HCT116 (cell line): ENCODE data around the gene ATG2B. TPM values are rescaled to one million over a fixed set of nuclear protein-coding genes. Genes with fewer than 3 reads are reported as not detected.

Source experiments
- ATAC-seq: fragments of 200-7000 bp; cut with Tn5 transposase; 2 replicates; pipeline ENCODE4 v1.9.1; 2020; ENCODE audit warnings: mild to moderate bottlenecking, moderate library complexity
- BruUV-seq: library from RNA; stranded (reverse); fragments of 400-500 nt; replicated peaks from 2 replicates; lab custom pipeline; 2021; lab: Mats Ljungman, UMichigan
- CTCF ChIA-PET: fragments of 300-600 bp; sonication (Branson Sonifier 250); formaldehyde crosslinking; loops from one replicate; lab custom pipeline; 2021; ENCODE audit warnings: antibody characterized with exemption; lab: Charles Lee
- POLR2A ChIA-PET: fragments of 300-600, 350-600 bp; sonication (Branson Sonifier 250); formaldehyde crosslinking; loops from one replicate; lab custom pipeline; 2021; ENCODE audit warnings: antibody characterized with exemption; lab: Charles Lee
- RAD21 ChIA-PET, 2 experiments: fragments of 300-600 bp; sonication (Branson Sonifier 250); formaldehyde crosslinking; loops; one replicate each; lab custom pipeline; 2023; ENCODE audit warnings: low total read pairs in 2 of 2; ENCODE audit not compliant: uncharacterized antibody in 2 of 2, unreplicated experiment in 2 of 2, low non-redundant PET in 1 of 2; lab: Charles Lee
- DNase-seq: peaks from one replicate; pipeline ENCODE4 v3.0.0-alpha.2; 2010; ENCODE audit warnings: low read depth, low spot score
- H2AFZ ChIP-seq: fragments of 200-600 bp; shearing (Covaris generic), sonication (generic); 2 replicates; pipeline ENCODE4 v1.6.1; 2017; ENCODE audit warnings: low read depth, mixed run types, mixed read lengths, antibody characterized with exemption, low read length; ENCODE audit not compliant: poor library complexity, severe bottlenecking
- H3K27ac ChIP-seq: 2 replicates; pipeline ENCODE4 v1.5.1; 2012; ENCODE audit warnings: low read depth, low read length
- H3K27me3 ChIP-seq: fragments of 200-600 bp; sonication (generic); 2 replicates; pipeline ENCODE4 v1.6.1; 2016; ENCODE audit warnings: mixed run types, low read length, mixed read lengths; ENCODE audit not compliant: insufficient read depth
- H3K36me3 ChIP-seq, 2 experiments: fragments of 200-500 bp in 1 of 2; fragments of 200-600 bp in 1 of 2; sonication (Bioruptor generic) in 1 of 2; sonication (generic) in 1 of 2; 2 replicates each; pipeline versions ENCODE4 v1.5.1 to v1.6.1; 2014 to 2016; ENCODE audit warnings: low read length in 2 of 2, inconsistent platforms in 1 of 2, mixed read lengths in 1 of 2, mixed run types in 1 of 2; ENCODE audit not compliant: insufficient read depth in 2 of 2, control insufficient read depth in 1 of 2
- H3K4me1 ChIP-seq, 2 experiments: fragments of 200-600 bp in 1 of 2; sonication (generic) in 1 of 2; 2 replicates each; pipeline versions ENCODE4 v1.5.1 to v1.6.1; 2012 to 2017; ENCODE audit warnings: low read length in 2 of 2, inconsistent platforms in 1 of 2, mild to moderate bottlenecking in 1 of 2, mixed read lengths in 1 of 2, mixed run types in 1 of 2, moderate library complexity in 1 of 2; ENCODE audit not compliant: insufficient read depth in 2 of 2, control insufficient read depth in 1 of 2
- H3K4me2 ChIP-seq: fragments of 200-600 bp; sonication (generic); 2 replicates; pipeline ENCODE4 v1.6.1; 2017; ENCODE audit warnings: mixed run types, low read length, mixed read lengths
- H3K4me3 ChIP-seq, 2 experiments: fragments of 200-600 bp in 1 of 2; sonication (generic) in 1 of 2; replicated peaks in 1 of 2; 2 replicates each; pipeline ENCODE4 v1.5.1; 2011 to 2016; ENCODE audit warnings: low read length in 2 of 2, control low read depth in 1 of 2, low read depth in 1 of 2, mild to moderate bottlenecking in 1 of 2, mixed read lengths in 1 of 2, mixed run types in 1 of 2
- H3K79me2 ChIP-seq: fragments of 200-600 bp; sonication (generic); 2 replicates; pipeline ENCODE4 v1.6.1; 2017; ENCODE audit warnings: mild to moderate bottlenecking, mixed run types, low read length, moderate library complexity, mixed read lengths; ENCODE audit not compliant: insufficient read depth
- H3K9ac ChIP-seq: fragments of 200-600 bp; sonication (generic); 2 replicates; pipeline ENCODE4 v1.6.1; 2016; ENCODE audit warnings: low read length, mixed read lengths
- H3K9me2 ChIP-seq: fragments of 200-600 bp; sonication (generic), shearing (Covaris generic); 2 replicates; pipeline ENCODE4 v1.6.1; 2017; ENCODE audit warnings: mixed run types, mild to moderate bottlenecking, moderate library complexity; ENCODE audit not compliant: insufficient read depth
- H3K9me3 ChIP-seq, 2 experiments: fragments of 200-500 bp in 1 of 2; fragments of 200-600 bp in 1 of 2; sonication (Bioruptor generic) in 1 of 2; sonication (generic) in 1 of 2; 2 replicates each; pipeline ENCODE4 v1.6.1; 2014 to 2017; ENCODE audit warnings: low read length in 2 of 2, mixed read lengths in 2 of 2, inconsistent platforms in 1 of 2, low read depth in 1 of 2, mild to moderate bottlenecking in 1 of 2, mixed run types in 1 of 2, moderate library complexity in 1 of 2; ENCODE audit not compliant: control insufficient read depth in 1 of 2, insufficient read depth in 1 of 2
- H4K20me1 ChIP-seq: fragments of 200-600 bp; sonication (generic), shearing (Covaris generic); 2 replicates; pipeline ENCODE4 v1.6.1; 2017; ENCODE audit warnings: mixed run types, mild to moderate bottlenecking, moderate library complexity; ENCODE audit not compliant: insufficient read depth
- CBX3 ChIP-seq: IDR thresholded peaks from 2 replicates; pipeline ENCODE4 v1.6.1; 2012; ENCODE audit warnings: low read depth
- CEBPB ChIP-seq: IDR thresholded peaks from 2 replicates; pipeline ENCODE4 v1.6.1; 2012; ENCODE audit warnings: low read depth
- EGR1 ChIP-seq: IDR thresholded peaks from 2 replicates; pipeline ENCODE4 v1.6.1; 2012; ENCODE audit warnings: low read depth
- ELF1 ChIP-seq: IDR thresholded peaks from 2 replicates; pipeline ENCODE4 v1.6.1; 2012; ENCODE audit warnings: low read depth, borderline replicate concordance
- EZH2 ChIP-seq: fragments of 200-600 bp; sonication (generic); IDR thresholded peaks from 2 replicates; pipeline ENCODE4 v1.6.1; 2017; ENCODE audit warnings: antibody characterized with exemption, mixed run types
- EZH2phosphoT487 ChIP-seq: fragments of 200-600 bp; IDR thresholded peaks from 2 replicates; pipeline ENCODE4 v1.6.1; 2018; ENCODE audit warnings: antibody characterized with exemption, borderline replicate concordance
- FOSL1 ChIP-seq: IDR thresholded peaks from 2 replicates; pipeline ENCODE4 v1.6.1; 2012; ENCODE audit warnings: low read depth
- RAD21 ChIP-seq: IDR thresholded peaks from 2 replicates; pipeline ENCODE4 v1.6.1; 2012; ENCODE audit warnings: low read depth, mild to moderate bottlenecking
- SP1 ChIP-seq: IDR thresholded peaks from 2 replicates; pipeline ENCODE4 v1.6.1; 2012; ENCODE audit warnings: low read depth
- YY1 ChIP-seq: IDR thresholded peaks from 2 replicates; pipeline ENCODE4 v1.6.1; 2011; ENCODE audit warnings: low read length, low read depth, moderate library complexity, mild to moderate bottlenecking; ENCODE audit not compliant: insufficient replicate concordance; ENCODE audit errors: extremely low read depth
- ZFX ChIP-seq: fragments of 450-650 bp; IDR thresholded peaks from 2 replicates; pipeline ENCODE4 v1.6.1; 2017
- ZNF274 ChIP-seq: fragments of 200-500 bp; sonication (Bioruptor generic); IDR thresholded peaks from 2 replicates; pipeline ENCODE4 v1.6.1; 2014; ENCODE audit warnings: mild to moderate bottlenecking, low read depth, low read length, inconsistent platforms
- intact Hi-C: fragments of 100-400 bp; cut with micrococcal nuclease; formaldehyde crosslinking; loops from 2 replicates; pipeline ENCODE4 v1.10.0; 2022
- total RNA-seq: library from RNA; stranded (reverse); gene quantifications from one replicate; pipeline ENCODE4 v1.2.1, GENCODE V29; 2021; ENCODE audit not compliant: unreplicated experiment
- TF ChIP-seq, protein P1 (sequence below): IDR thresholded peaks from 2 replicates; pipeline ENCODE4 v1.6.1; 2011; ENCODE audit warnings: mild to moderate bottlenecking, low read length, moderate library complexity; ENCODE audit not compliant: insufficient replicate concordance; ENCODE audit errors: extremely low read depth
- TF ChIP-seq, protein P2 (sequence below): IDR thresholded peaks from 2 replicates; pipeline ENCODE4 v1.6.1; 2012
- TF ChIP-seq, protein P3 (sequence below): IDR thresholded peaks from 2 replicates; pipeline ENCODE4 v1.6.1; 2012
- TF ChIP-seq, protein P4 (sequence below), 3 experiments: fragments of 200-600 bp in 1 of 3; sonication (generic) in 1 of 3; IDR thresholded peaks in 2 of 3; conservative IDR thresholded peaks in 1 of 3; 2 replicates each; pipeline ENCODE4 v1.5.1; 2012 to 2017; ENCODE audit warnings: low read depth in 2 of 3, low read length in 2 of 3, antibody characterized with exemption in 1 of 3, borderline replicate concordance in 1 of 3, control low read depth in 1 of 3, mild to moderate bottlenecking in 1 of 3, mixed read lengths in 1 of 3, mixed run types in 1 of 3, moderate library complexity in 1 of 3; ENCODE audit not compliant: insufficient read depth in 1 of 3

Gene ATG2B
- total RNA-seq, 1 experiment from 2014 or later, result 6.4 TPM

DNA sequence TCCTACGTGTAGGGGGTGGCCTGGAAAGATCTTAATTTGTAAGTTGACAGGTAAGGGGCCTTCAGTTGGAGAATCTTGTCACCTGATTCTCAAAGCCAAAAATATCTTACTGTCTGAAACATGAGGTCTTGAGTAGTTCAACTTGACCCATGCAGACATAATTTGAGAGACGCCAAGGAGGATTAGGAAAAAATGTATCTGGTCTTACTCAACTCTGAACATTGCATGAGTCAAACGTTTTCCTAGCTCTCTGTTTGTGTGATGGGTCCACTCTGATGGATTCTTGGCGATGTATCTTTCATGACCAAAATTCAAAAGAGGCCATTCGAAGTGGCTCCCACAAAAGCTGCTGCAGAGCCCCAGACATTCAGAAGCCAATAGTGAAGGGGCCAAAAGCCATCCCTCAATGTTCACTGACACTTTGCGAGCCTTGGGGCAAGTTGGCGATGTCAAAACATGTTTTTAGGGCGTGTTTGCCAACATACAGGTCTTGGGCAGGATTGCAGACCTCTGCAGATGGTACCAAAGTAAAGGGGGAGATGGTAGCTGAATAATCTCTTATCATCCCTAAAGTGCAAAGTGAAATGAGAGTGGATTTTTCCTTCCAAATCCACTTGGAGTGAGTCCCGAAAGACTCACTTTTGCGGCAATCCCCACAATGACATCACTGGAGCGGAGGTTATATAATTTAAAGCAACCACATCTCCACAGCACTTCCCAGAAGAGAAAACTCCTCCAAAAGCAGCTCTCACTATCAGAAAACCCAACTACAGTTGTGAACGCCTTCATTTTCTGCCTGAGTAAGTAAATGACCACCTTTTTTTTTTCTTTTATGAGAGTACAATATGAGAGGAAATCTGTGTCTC lies 107.4 kb downstream of the ATG2B start, which contains the start of gene BDKRB1:
Gene BDKRB1 (plus strand): TSS at position 710 of the 866 bp plus-strand sequence. CDS start 7,473 bp downstream, outside the sequence.
- Histone ChIP-seq H3K4me2 (no peak within 1 kb of the TSS), H3K9ac (no peak within 1 kb of the TSS), H3K27ac (no peak within 1 kb of the TSS), H2AFZ (no peak within 1 kb of the TSS), H3K9me2 (no peaks in the 10 kb centered on the region), H3K79me2 (no peaks in the 10 kb centered on the region), H3K9me3 (no peaks in the 10 kb centered on the region), H3K27me3 (peaks cover 34% of the 10 kb centered on the region), H3K36me3 (no peaks in the 10 kb centered on the region), H4K20me1 (no peaks in the 10 kb centered on the region), H3K4me3 (no peak within 1 kb of the TSS), H3K4me1 (peaks cover 0 to 8% of the 10 kb centered on the region in 2 experiments; a peak in 1 of 4 replicates)
- POLR2A ChIA-PET, result no interaction called here
- no peak for ATAC-seq
- CTCF ChIA-PET, result no interaction called here
- no peak for TF ChIP-seq ZFX
- TF ChIP-seq, protein P1, sequence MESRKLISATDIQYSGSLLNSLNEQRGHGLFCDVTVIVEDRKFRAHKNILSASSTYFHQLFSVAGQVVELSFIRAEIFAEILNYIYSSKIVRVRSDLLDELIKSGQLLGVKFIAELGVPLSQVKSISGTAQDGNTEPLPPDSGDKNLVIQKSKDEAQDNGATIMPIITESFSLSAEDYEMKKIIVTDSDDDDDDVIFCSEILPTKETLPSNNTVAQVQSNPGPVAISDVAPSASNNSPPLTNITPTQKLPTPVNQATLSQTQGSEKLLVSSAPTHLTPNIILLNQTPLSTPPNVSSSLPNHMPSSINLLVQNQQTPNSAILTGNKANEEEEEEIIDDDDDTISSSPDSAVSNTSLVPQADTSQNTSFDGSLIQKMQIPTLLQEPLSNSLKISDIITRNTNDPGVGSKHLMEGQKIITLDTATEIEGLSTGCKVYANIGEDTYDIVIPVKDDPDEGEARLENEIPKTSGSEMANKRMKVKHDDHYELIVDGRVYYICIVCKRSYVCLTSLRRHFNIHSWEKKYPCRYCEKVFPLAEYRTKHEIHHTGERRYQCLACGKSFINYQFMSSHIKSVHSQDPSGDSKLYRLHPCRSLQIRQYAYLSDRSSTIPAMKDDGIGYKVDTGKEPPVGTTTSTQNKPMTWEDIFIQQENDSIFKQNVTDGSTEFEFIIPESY, result no peak
- no peak for TF ChIP-seq RAD21
- no peak for TF ChIP-seq ZNF274
- no peak for TF ChIP-seq CBX3
- TF ChIP-seq ELF1, result no peak
- TF ChIP-seq, protein P2, sequence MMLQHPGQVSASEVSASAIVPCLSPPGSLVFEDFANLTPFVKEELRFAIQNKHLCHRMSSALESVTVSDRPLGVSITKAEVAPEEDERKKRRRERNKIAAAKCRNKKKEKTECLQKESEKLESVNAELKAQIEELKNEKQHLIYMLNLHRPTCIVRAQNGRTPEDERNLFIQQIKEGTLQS, result no peak
- TF ChIP-seq CEBPB, result no peak
- TF ChIP-seq, protein P3, sequence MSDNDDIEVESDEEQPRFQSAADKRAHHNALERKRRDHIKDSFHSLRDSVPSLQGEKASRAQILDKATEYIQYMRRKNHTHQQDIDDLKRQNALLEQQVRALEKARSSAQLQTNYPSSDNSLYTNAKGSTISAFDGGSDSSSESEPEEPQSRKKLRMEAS, result no peak
- no peak for TF ChIP-seq SP1
- TF ChIP-seq EGR1, result no peak
- TF ChIP-seq EZH2phosphoT487, result no peak
- TF ChIP-seq YY1, result no peak
- TF ChIP-seq EZH2, result no peak
- no peak for TF ChIP-seq FOSL1
- TF ChIP-seq, protein P4, sequence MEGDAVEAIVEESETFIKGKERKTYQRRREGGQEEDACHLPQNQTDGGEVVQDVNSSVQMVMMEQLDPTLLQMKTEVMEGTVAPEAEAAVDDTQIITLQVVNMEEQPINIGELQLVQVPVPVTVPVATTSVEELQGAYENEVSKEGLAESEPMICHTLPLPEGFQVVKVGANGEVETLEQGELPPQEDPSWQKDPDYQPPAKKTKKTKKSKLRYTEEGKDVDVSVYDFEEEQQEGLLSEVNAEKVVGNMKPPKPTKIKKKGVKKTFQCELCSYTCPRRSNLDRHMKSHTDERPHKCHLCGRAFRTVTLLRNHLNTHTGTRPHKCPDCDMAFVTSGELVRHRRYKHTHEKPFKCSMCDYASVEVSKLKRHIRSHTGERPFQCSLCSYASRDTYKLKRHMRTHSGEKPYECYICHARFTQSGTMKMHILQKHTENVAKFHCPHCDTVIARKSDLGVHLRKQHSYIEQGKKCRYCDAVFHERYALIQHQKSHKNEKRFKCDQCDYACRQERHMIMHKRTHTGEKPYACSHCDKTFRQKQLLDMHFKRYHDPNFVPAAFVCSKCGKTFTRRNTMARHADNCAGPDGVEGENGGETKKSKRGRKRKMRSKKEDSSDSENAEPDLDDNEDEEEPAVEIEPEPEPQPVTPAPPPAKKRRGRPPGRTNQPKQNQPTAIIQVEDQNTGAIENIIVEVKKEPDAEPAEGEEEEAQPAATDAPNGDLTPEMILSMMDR (IDR thresholded peaks at IDR 0.05 in 2 of 3, conservative IDR thresholded peaks at IDR 0.05 in 1 of 3; ENCODE audit: borderline replicate concordance in 1 of 3, insufficient read depth in 1 of 3, low read depth in 2 of 3, low read length in 2 of 3), result no peak
- no peak for DNase-seq
- RAD21 ChIA-PET, result no interaction called here
- intact Hi-C loops, result no loop called here
- BruUV-seq, result no TSS peak
